Immature natural killer cell (primary cell): Measurements from ENCODE around the gene ZNF396. TPM values are rescaled to one million over a fixed set of nuclear protein-coding genes. Genes with fewer than 3 reads are reported as not detected.

Experiments used
- polyA plus RNA-seq, 3 donors: library from polyadenylated mRNA; unstranded; fragments of 300-500 nt; fragmentation: Illumina TruSeq; gene quantifications; one replicate each; pipeline ENCODE4 v1.2.3, GENCODE V29; 2021

Gene ZNF396
- polyA plus RNA-seq, 3 donors from 2014 or later = 0.53 to 1.0 TPM; not detected in 1

Other genes with a start within 250 kb of the ZNF396 start
- 1 to 10 TPM; 2.7 to 8.1 (median 4.2) TPM for gene ZNF397, start 136.3 kb downstream of the ZNF396 start, polyA plus RNA-seq
- gene ZSCAN30, start 87.1 kb downstream of the ZNF396 start, polyA plus RNA-seq = 1 to 10 TPM in 2 of 3 donors, not detected in 1; 3.4 to 4.7 TPM
- 10 to 100 TPM; 46.4 to 83.3 (median 76.7) TPM for gene ZNF24, start 32.9 kb downstream of the ZNF396 start, polyA plus RNA-seq
- 10 to 100 TPM; 12.7 to 28.6 (median 24.6) TPM for gene INO80C, start 120.6 kb upstream of the ZNF396 start, polyA plus RNA-seq
- 100 to 1,000 TPM in 1 of 3 donors, 10 to 100 TPM in 2; 28.5 to 112 (median 59.5) TPM for gene GALNT1, start 204.4 kb upstream of the ZNF396 start, polyA plus RNA-seq